Prostate gland (tissue), 2 donors: ENCODE results near the gene LRRC40.

ENCODE experiments used
- CTCF ChIP-seq, 4 experiments: fragments of 200-600 bp in 2 of 4; fragments of 450-650 bp in 2 of 4; sonication (generic) in 2 of 4; IDR thresholded peaks; 1 replicate in 3 of 4; 2 replicates in 1 of 4; pipeline ENCODE4 v1.5.1; 2016 to 2019; ENCODE audit warnings: antibody characterized with exemption in 4 of 4, mild to moderate bottlenecking in 2 of 4, moderate library complexity in 2 of 4
- POLR2AphosphoS5 ChIP-seq: sonication (generic); formaldehyde crosslinking; IDR thresholded peaks from one replicate; pipeline ENCODE4 v1.6.1; 2017; ENCODE audit warnings: antibody characterized with exemption

GRCh38 chr1:70205071-70205433 lies 327 bp downstream of the LRRC40 start:
- TF ChIP-seq CTCF (IDR thresholded peaks at IDR 0.05) (no peak), POLR2AphosphoS5 (no peak)
